ENCODE measurements around the gene PRKCQ. TPM values are rescaled to one million over a fixed set of nuclear protein-coding genes. Genes with fewer than 3 reads are reported as not detected.

The PRKCQ gene
- total and polyA plus RNA-seq, 2 of the 4 experiments (the other 2 are of a cell fraction): under 0.01 to 0.03 TPM

GRCh38 chr10:6581778-6582228 lies 1.7 kb upstream of the PRKCQ start:
- Histone ChIP-seq H2BK120ac (ENCODE audit: low read depth, low read length) (no peak overlapping the region), H3K27ac (ENCODE audit: insufficient read depth, low read length) (no peak overlapping the region), H3K27me3 (ENCODE audit: control insufficient read depth, insufficient read depth, low read length) (peaks cover 18% of the 10 kb centered on the region), H3K4me3 (ENCODE audit: insufficient read depth, low read depth, low read length) (no peak overlapping the region), H2AK5ac (ENCODE audit: low read depth, low read length) (no peak overlapping the region), H4K8ac (ENCODE audit: low read depth in 2 of 2, low read length in 2 of 2) (no peak overlapping the region), H3K4ac (ENCODE audit: low read depth, low read length) (no peak overlapping the region), H2BK15ac (ENCODE audit: low read depth, low read length) (no peak overlapping the region), H4K20me1 (ENCODE audit: insufficient read depth, low read length) (no peaks in the 10 kb centered on the region), H3K14ac (replicated peaks; ENCODE audit: low read depth, low read length) (no peak overlapping the region), H2AK9ac (replicated peaks; ENCODE audit: low read depth, low read length, poor library complexity) (no peak overlapping the region), H3K9ac (ENCODE audit: low read depth, low read length) (no peak overlapping the region), H3K18ac (ENCODE audit: low read depth, low read length) (no peak overlapping the region), H3K23ac (ENCODE audit: low read depth, low read length) (no peak overlapping the region), H3K9me3 (ENCODE audit: control insufficient read depth, insufficient read depth, low read length) (no peaks in the 10 kb centered on the region), H2BK5ac (ENCODE audit: low read depth, low read length, poor library complexity, severe bottlenecking) (no peak overlapping the region), H3K9me1 (ENCODE audit: insufficient read depth, low read length) (no peaks in the 10 kb centered on the region; the same call in 1 of the 2 replicates), H4K5ac (ENCODE audit: low read depth, low read length) (no peak overlapping the region), H3K56ac (ENCODE audit: extremely low read depth, insufficient read depth, low read length) (no peak overlapping the region), H3K4me1 (ENCODE audit: control insufficient read depth, insufficient read depth, low read length) (0 out of 2 replicates have a peak, but pooled peaks cover 2% of the 10 kb centered on the region), H3K36me3 (ENCODE audit: control insufficient read depth, insufficient read depth, low read length) (no peaks in the 10 kb centered on the region), H4K91ac (ENCODE audit: insufficient read depth, low read depth, low read length) (no peak overlapping the region), H3K79me1 (ENCODE audit: low read depth in 1 of 2, low read length in 2 of 2) (no peaks in the 10 kb centered on the region), H3K4me2 (ENCODE audit: low read depth, low read length) (no peak overlapping the region), H2BK20ac (ENCODE audit: low read depth, low read length) (no peak overlapping the region), H2AFZ (replicated peaks; ENCODE audit: low read length, poor library complexity) (no peak overlapping the region)
- DNase-seq (no peak), ATAC-seq (ENCODE audit: low read depth) (no peak)
- TF ChIP-seq NFE2L2 (IDR thresholded peaks at IDR 0.05; ENCODE audit: low read depth, low read length) (no peak), CEBPB (IDR thresholded peaks at IDR 0.05; ENCODE audit: low read depth, low read length) (no peak), POLR2A (IDR thresholded peaks at IDR 0.05; ENCODE audit: low read depth, low read length) (no peak), RAD21 (IDR thresholded peaks at IDR 0.05; ENCODE audit: low read length) (no peak), MXI1 (IDR thresholded peaks at IDR 0.05; ENCODE audit: borderline replicate concordance, low read depth, low read length) (no peak), MAFK (IDR thresholded peaks at IDR 0.05; ENCODE audit: low read depth, low read length) (no peak), RCOR1 (IDR thresholded peaks at IDR 0.05; ENCODE audit: insufficient replicate concordance, low read length) (no peak), ELK1 (IDR thresholded peaks at IDR 0.05; ENCODE audit: borderline replicate concordance, low read depth, low read length) (no peak), CTCF (conservative IDR thresholded peaks at IDR 0.05; ENCODE audit: low read depth, low read length) (no peak), RFX5 (IDR thresholded peaks at IDR 0.05; ENCODE audit: low read depth, low read length) (no peak), FOS (IDR thresholded peaks at IDR 0.05; ENCODE audit: low read depth, low read length) (no peak), CHD1 (IDR thresholded peaks at IDR 0.05; ENCODE audit: low read depth, low read length) (no peak), USF2 (IDR thresholded peaks at IDR 0.05; ENCODE audit: low read depth, low read length) (no peak), MAZ (IDR thresholded peaks at IDR 0.05; ENCODE audit: borderline replicate concordance, low read depth, low read length) (no peak), SMC3 (IDR thresholded peaks at IDR 0.05; ENCODE audit: low read depth, low read length) (no peak), BHLHE40 (IDR thresholded peaks at IDR 0.05; ENCODE audit: low read depth, low read length) (no peak)
- CTCF ChIA-PET: interaction anchor here (0.7 to 1.0 kb wide), 2 partner anchors 86 to 835 kb away, joined by 3 read pairs; no protein-coding TSS in a partner anchor
- intact Hi-C loops (cut with micrococcal nuclease) (loop anchor here (5.0 kb wide), 1 partner anchor 835 kb away; no protein-coding TSS in a partner anchor), in situ Hi-C loops (cut with MboI; ENCODE audit: low sequenced_read_pairs) (no loop called here), dilution Hi-C loops (cut with HindIII; ENCODE audit: low sequenced_read_pairs, unreplicated experiment) (no loop called here)
- 60% methylated on average over 2 of the region's 7 CpGs; no CpG with 5 or more reads in 1 of the 2 experiments for WGBS, 2 experiments (ENCODE audit: extremely low coverage in 2 of 2, insufficient read length in 1 of 2)
- BruUV-seq (replicated peaks): no TSS peak
- POLR2A ChIA-PET (ENCODE audit: unreplicated experiment): no interaction called here
